Kidney epithelial cell (primary cell): ENCODE measurements around the gene ADAMTS2. TPM values are rescaled to one million over a fixed set of nuclear protein-coding genes. Genes with fewer than 3 reads are reported as not detected.

Experiments
- DNase-seq: peaks from one replicate; pipeline ENCODE4 v3.0.0-alpha.2; 2010; ENCODE audit warnings: low read depth
- H3K27me3 ChIP-seq: 2 replicates; pipeline ENCODE4 v1.6.0; 2011; ENCODE audit warnings: low read length; ENCODE audit not compliant: control insufficient read depth, insufficient read depth
- H3K36me3 ChIP-seq: 2 replicates; pipeline ENCODE4 v1.5.1; 2011; ENCODE audit warnings: low read length; ENCODE audit not compliant: control insufficient read depth, insufficient read depth
- H3K4me3 ChIP-seq: 2 replicates; pipeline ENCODE4 v1.5.1; 2011; ENCODE audit warnings: low read depth, mild to moderate bottlenecking, control low read depth, low read length
- CTCF ChIP-seq: IDR thresholded peaks from 2 replicates; pipeline ENCODE4 v1.5.1; 2011; ENCODE audit warnings: mild to moderate bottlenecking, moderate library complexity, low read length, control low read depth, inconsistent platforms; ENCODE audit not compliant: insufficient read depth, poor library complexity, severe bottlenecking
- total RNA-seq: library from RNA; depleted of rRNA; stranded (reverse); fragments of >200 nt; gene quantifications from 2 replicates; pipeline ENCODE4 v1.2.3, GENCODE V29; 2015

The ADAMTS2 gene
- total RNA-seq, 1 donor from 2014 or later = 1.8 TPM

GRCh38 chr5:179224741-179225140 is 120.5 kb downstream of the ADAMTS2 start:
- TF ChIP-seq CTCF = no peak
- DNase-seq = no peak
- H3K27me3 ChIP-seq = no peaks in the 10 kb centered on the region
- H3K4me3 ChIP-seq = no peak overlapping the region
- H3K36me3 ChIP-seq = no peaks in the 10 kb centered on the region

GRCh38 chr5:179223961-179224360 is 121.3 kb downstream of the ADAMTS2 start:
- no peak overlapping the region for H3K4me3 ChIP-seq
- no peak for DNase-seq
- H3K27me3 ChIP-seq = no peaks in the 10 kb centered on the region
- H3K36me3 ChIP-seq = no peaks in the 10 kb centered on the region
- no peak for TF ChIP-seq CTCF

- Histone ChIP-seq H3K27me3 (no peaks in the 10 kb centered on the region), H3K36me3 (no peaks in the 10 kb centered on the region), H3K4me3 (no peak overlapping the region)
- no peak for DNase-seq
- TF ChIP-seq CTCF = no peak
Measured at GRCh38 chr5:179223528-179223927, 121.7 kb downstream of the ADAMTS2 start.

GRCh38 chr5:179222246-179223017 is 122.8 kb downstream of the ADAMTS2 start:
- H3K27me3 ChIP-seq = no peaks in the 10 kb centered on the region
- no peak for DNase-seq
- H3K36me3 ChIP-seq = no peaks in the 10 kb centered on the region
- no peak overlapping the region for H3K4me3 ChIP-seq
- no peak for TF ChIP-seq CTCF

- no peak for TF ChIP-seq CTCF
- H3K4me3 ChIP-seq = no peak overlapping the region
- DNase-seq = no peak
- no peaks in the 10 kb centered on the region for H3K27me3 ChIP-seq
- H3K36me3 ChIP-seq = no peaks in the 10 kb centered on the region
Measured at GRCh38 chr5:179221877-179222220, 123.4 kb downstream of the ADAMTS2 start.
